COLO829 (cell line): ENCODE data around the gene SDHAF4.
"Not testable (repeated sequence)": the region's sequence is repeated elsewhere in the genome, so short reads cannot be mapped to it uniquely, and the experiment has no call there.

ENCODE experiments used
- DNase-seq: peaks from one replicate; pipeline ENCODE4 v3.0.0; 2012; ENCODE audit warnings: low spot score

The SDHAF4 gene

GRCh38 chr6:70592391-70593117, 25.8 kb downstream of the SDHAF4 start:
- DNase-seq: no peak

DNA sequence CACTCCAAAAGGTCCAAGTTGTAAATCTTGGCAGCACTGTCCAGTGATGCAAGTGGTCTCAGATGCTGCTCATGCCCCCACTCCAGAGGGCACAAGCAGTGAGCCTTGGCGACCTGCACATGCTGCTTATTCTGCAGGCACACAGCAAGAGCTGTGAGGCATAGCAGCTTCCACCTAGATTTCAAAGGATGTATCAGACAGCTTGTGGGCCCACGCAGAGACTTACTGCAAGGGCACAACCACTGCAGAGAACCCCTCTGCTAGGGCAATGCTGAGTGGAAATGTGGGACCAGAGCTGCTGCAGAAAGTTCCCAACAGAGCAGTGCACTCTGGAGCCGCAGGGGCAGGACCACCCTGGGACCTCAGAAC, 26.4 kb downstream of the SDHAF4 start:
- DNase-seq: no peak

DNA sequence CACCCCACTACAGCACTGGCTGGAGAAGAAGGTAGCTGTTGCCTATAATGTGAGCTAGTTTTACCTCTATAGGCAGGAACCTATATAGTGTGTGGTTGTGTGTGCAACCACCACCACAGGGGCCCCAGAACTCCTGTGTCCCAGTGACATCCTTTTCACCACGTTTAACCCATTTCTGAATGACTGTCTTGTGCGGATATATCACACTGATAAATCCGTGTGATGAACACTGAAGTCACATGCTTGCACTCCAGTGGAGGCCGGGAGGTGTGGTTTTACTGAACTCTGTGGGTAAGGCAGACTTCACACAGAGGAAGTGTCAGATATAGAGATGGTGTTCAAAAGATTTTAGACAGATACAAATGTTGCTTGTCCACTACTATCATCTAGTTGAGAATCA, 32.5 kb downstream of the SDHAF4 start:
- no peak for DNase-seq

- DNase-seq: no peak
Measured at GRCh38 chr6:70601014-70601413, 34.3 kb downstream of the SDHAF4 start.

- DNase-seq: no peak
Measured at GRCh38 chr6:70604254-70604653, 37.5 kb downstream of the SDHAF4 start.

DNA sequence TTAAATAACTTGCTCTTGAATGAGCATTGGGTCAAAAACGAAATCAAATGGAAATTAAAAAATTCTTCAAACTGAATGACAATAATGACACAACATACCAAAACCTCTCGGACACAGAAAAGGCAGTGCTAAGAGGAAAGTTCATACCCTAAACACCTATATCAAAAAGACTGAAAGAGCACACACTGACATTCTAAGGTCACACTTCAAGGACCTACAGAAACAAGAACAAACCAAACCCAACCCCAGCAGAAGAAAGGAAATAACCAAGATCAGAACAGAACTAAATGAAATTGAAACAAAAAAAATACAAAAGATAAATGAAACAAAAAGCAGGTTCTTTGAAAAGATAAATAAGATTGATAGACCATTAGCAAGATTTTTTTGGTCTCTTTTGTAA, 40.6 kb downstream of the SDHAF4 start:
- DNase-seq: not testable (repeated sequence)

- DNase-seq: not testable (repeated sequence)
Measured at GRCh38 chr6:70609181-70609580, 42.5 kb downstream of the SDHAF4 start.

- DNase-seq: no peak
Measured at GRCh38 chr6:70616728-70617260, 50.1 kb downstream of the SDHAF4 start.

DNA sequence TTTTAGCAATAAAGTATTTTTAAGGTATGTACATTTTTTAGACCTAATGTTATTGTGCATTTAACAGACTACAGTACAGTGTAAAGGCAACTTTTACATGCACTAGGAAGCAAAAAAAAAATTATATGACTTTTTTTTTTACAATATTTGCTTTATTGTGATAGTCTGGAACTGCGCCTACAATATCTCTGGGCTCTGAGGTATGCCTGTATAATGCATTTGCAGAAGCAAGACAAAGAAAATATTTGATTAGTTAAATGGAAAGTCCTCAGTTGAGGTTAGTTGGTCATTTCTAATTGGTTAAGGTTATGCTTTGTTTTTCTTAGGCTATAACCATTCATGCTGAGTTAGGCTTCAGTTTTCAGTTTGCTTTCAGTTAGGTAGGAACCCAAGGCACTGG, 54.0 kb downstream of the SDHAF4 start:
- DNase-seq: no peak

- DNase-seq: no peak
Measured at GRCh38 chr6:70622461-70622860, 55.7 kb downstream of the SDHAF4 start.

DNA sequence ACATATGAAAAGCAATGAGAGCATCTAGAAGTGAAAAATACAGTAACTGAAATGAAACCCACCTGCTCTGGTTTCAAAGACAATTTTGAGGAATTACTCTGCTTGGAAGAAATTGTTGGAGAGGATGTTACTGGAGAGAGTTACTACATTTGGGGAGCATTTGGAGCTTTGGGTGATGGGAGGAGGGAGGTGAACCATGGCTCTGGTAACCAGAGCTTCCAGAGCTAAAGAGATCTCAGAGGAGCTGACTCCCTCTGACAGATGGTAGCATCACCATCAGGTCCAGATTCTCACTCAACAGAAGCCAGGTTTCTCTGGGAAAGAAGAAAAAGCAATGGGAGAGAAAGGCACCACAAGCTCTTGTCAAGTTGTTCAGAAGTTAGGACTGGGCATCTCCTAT, 58.7 kb downstream of the SDHAF4 start:
- no peak for DNase-seq

GRCh38 chr6:70627500-70628254, 60.9 kb downstream of the SDHAF4 start:
- DNase-seq: no peak

DNA sequence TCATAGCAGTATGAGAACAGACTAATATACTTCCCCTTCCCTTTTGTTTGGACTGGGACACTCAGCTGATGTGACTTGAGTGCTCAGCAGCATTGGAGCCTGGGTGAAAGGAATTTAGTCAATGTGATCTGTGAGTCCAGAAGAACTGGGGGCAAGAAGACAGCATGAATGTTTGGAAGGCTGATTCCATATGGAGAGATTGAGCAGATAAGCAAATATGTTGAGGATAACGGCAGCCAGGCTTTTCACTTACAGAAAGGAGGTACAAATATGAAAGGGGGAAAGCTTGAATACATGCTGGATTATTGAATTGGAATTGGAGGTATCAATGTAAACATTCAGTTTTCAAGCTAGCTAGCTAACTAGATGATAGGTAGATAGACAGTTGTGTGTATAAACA, 63.2 kb downstream of the SDHAF4 start:
- no peak for DNase-seq

GRCh38 chr6:70633870-70634269, 67.1 kb downstream of the SDHAF4 start:
- no peak for DNase-seq

- DNase-seq: no peak
Measured at GRCh38 chr6:70636596-70636995, 69.9 kb downstream of the SDHAF4 start.

DNA sequence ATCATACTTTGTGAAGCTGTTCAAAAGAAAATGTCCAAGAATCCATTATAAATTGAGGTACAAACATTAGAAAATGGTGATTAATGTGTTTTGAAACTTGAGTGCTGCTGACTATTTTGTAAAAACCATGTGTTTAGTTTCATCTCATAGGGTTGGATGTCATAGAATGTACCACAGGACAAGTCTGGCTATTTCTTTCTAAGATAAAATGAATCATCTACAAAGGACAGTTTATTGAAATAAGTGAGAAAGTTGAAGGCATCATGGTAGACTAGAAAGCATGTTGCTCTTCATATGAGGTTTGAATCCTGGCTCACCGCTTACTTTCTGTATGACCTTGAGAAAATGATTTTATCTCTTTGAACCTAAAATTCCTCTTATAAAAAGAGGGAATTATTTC, 71.7 kb downstream of the SDHAF4 start:
- DNase-seq: no peak
